Measurements from ENCODE around the gene CTTNBP2.

The CTTNBP2 gene

DNA sequence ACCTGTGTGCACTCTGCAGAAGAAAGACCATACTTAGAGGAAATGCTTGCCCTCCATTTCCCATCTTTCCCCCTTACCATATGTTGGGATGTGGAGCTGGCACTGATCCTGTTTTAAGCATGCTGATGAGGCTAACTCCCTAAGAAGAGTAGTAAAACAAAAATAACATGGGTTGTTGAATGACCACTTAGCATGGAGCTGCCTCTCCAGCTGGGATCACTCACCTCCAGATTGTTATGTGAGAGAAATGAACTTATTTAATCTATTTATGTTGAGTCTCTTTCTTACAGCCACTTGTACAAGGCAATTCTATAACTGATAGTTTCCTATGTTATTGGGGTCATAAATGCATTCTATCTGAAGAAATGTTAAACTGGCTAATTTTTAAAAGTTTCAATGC is 17.0 kb downstream of the CTTNBP2 start:
- TF ChIP-seq, protein P1, sequence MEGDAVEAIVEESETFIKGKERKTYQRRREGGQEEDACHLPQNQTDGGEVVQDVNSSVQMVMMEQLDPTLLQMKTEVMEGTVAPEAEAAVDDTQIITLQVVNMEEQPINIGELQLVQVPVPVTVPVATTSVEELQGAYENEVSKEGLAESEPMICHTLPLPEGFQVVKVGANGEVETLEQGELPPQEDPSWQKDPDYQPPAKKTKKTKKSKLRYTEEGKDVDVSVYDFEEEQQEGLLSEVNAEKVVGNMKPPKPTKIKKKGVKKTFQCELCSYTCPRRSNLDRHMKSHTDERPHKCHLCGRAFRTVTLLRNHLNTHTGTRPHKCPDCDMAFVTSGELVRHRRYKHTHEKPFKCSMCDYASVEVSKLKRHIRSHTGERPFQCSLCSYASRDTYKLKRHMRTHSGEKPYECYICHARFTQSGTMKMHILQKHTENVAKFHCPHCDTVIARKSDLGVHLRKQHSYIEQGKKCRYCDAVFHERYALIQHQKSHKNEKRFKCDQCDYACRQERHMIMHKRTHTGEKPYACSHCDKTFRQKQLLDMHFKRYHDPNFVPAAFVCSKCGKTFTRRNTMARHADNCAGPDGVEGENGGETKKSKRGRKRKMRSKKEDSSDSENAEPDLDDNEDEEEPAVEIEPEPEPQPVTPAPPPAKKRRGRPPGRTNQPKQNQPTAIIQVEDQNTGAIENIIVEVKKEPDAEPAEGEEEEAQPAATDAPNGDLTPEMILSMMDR (IDR thresholded peaks at IDR 0.05; ENCODE audit: low read depth, low read length), result no peak
- no peak overlapping the region for H3K4me3 ChIP-seq (ENCODE audit: low read depth, low read length)

DNA sequence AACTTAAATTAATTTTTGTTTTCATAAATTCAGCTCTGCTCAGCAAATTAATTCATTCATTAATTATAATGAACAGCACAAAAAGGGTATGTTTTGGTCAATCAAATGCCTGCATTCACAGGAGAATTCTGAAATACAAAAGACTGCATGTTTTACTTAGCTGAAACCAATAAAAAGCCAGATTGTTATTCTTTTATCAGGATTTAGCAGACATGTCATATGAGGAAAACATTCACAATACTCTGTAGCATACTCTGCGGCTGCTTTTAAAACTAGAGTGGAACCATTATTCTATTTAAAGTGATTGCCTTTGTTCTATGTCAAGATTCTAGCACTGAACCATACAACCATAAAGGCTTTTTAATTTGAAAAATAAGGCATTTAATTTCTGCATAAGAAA is 19.1 kb downstream of the CTTNBP2 start:
- TF ChIP-seq, protein P1 (IDR thresholded peaks at IDR 0.05; ENCODE audit: low read depth, low read length), result no peak
- H3K4me3 ChIP-seq (ENCODE audit: low read depth, low read length), result no peak overlapping the region

DNA sequence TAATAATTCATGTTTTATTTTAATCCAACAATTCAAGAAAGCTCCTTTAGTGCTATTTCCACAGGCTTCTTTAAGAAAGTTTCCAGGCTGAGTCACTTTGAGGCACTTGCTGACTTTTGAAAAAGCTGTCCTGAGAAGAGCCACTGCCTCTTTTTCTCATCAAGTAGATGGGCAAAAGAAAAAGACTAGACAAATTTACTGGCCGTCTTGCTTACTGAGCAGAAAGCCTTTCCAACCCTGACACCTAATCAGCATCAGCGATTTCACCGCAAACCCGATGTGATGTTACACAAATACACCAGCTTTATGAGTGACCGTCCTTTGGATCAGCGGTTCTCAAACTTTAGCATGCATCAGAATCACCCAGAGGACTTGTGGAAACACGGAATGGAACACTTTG is 24.3 kb downstream of the CTTNBP2 start:
- no peak overlapping the region for H3K4me3 ChIP-seq (ENCODE audit: low read depth, low read length)
- TF ChIP-seq, protein P1 (IDR thresholded peaks at IDR 0.05; ENCODE audit: low read depth, low read length), result no peak

DNA sequence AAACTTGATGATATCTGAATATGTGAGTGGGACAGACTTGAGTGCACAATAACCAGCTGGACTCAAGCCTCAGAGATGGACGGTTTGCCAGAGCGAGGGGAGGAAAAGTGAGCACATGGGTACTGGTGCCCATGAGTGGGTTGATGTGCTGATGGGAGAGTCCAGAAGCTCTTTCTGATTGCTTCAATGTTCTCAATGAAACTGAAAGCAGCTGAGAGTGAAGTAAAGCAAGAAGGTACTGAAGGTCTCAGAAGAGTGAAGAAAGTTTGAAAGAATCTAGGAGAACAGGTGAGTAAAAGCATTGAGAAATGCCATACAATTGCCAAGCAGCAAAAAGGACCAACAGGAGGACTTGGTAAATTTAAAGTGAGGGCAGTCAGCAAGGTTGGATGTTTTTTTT is 28.6 kb downstream of the CTTNBP2 start:
- H3K4me3 ChIP-seq (ENCODE audit: low read depth, low read length), result no peak overlapping the region
- TF ChIP-seq, protein P1 (IDR thresholded peaks at IDR 0.05; ENCODE audit: low read depth, low read length), result no peak

DNA sequence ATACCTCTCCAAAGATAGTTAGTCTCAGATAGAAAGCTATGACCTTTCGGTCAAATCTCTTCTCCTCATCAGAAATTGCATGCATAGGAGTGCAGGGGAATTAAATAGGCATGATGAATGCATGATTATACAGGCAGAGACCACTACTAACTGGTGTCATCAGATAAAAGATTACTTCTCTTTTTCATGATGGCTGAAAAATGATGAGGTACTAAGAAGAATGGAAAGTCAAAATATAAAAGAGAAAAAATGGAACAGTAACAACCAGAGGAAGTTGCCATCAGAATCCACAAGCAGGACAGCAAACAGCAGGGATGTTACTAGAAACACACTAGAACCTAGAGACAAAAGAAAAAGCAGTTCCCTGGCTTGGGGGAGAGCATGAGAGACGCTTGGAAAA is 31.6 kb downstream of the CTTNBP2 start:
- H3K4me3 ChIP-seq (ENCODE audit: low read depth, low read length), result no peak overlapping the region
- TF ChIP-seq, protein P1 (IDR thresholded peaks at IDR 0.05; ENCODE audit: low read depth, low read length), result no peak

DNA sequence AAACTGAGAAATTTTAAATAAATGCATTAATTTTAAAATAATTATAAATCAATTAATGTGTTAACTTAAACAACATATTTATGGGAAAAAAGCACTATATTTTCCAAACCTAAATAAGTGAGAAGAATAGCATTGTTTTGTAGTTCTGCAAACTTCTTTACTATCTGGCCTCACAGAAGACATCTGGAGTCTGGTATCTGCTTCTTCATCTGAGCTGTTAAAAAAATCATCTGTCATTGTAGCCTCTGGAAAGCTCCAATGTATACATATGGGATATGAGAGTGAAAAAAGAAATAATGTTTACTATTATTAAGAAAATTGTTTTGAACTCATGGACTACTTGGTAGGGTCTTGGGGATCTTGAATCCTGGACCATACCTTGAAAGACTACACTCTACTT is 32.2 kb downstream of the CTTNBP2 start:
- TF ChIP-seq, protein P1 (IDR thresholded peaks at IDR 0.05; ENCODE audit: low read depth, low read length), result no peak

DNA sequence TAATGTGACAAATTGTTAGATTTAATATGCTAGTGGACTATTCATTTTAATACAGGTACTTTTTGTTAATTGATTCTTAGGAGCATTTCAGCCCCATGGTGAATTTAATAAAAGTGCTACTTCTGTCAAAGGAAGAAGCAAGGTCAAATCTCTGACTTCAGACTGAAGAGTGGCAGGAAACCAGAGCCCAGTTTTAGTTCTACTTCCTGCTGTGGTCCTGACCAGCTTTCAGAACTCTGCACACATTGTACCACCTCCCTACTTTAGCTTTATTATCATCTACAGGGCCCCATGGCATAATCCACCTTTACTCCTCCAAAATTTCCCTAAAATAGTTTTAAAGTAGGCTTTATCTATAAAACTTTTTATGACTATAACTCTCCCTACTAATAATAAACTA is 33.7 kb downstream of the CTTNBP2 start:
- TF ChIP-seq, protein P1 (IDR thresholded peaks at IDR 0.05; ENCODE audit: low read depth, low read length), result no peak
- H3K4me3 ChIP-seq (ENCODE audit: low read depth, low read length), result no peak overlapping the region

More for the DNA sequence above, 32.2 kb downstream of the CTTNBP2 start:
- H3K4me3 ChIP-seq (ENCODE audit: low read depth, low read length), result no peak overlapping the region
